Measurements from ENCODE around the gene PFN1.
A peak's percentile ranks its signal among the peaks of the same experiment; 100 is the strongest.

- TF ChIP-seq, protein P1, sequence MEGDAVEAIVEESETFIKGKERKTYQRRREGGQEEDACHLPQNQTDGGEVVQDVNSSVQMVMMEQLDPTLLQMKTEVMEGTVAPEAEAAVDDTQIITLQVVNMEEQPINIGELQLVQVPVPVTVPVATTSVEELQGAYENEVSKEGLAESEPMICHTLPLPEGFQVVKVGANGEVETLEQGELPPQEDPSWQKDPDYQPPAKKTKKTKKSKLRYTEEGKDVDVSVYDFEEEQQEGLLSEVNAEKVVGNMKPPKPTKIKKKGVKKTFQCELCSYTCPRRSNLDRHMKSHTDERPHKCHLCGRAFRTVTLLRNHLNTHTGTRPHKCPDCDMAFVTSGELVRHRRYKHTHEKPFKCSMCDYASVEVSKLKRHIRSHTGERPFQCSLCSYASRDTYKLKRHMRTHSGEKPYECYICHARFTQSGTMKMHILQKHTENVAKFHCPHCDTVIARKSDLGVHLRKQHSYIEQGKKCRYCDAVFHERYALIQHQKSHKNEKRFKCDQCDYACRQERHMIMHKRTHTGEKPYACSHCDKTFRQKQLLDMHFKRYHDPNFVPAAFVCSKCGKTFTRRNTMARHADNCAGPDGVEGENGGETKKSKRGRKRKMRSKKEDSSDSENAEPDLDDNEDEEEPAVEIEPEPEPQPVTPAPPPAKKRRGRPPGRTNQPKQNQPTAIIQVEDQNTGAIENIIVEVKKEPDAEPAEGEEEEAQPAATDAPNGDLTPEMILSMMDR (IDR thresholded peaks at IDR 0.05; ENCODE audit: low read depth, low read length, poor library complexity, severe bottlenecking): peak; percentile 74
- TF ChIP-seq EZH2phosphoT487 (IDR thresholded peaks at IDR 0.05; ENCODE audit: borderline replicate concordance, low read length): no peak
Measured at GRCh38 chr17:4980644-4981216, 32.4 kb upstream of the PFN1 start.

Measured in DOHH2 (cell line).